NCI-H748 (cell line): Measurements from ENCODE around the gene ANTXRL.
"Not testable (repeated sequence)": the region's sequence is repeated elsewhere in the genome, so short reads cannot be mapped to it uniquely, and the experiment has no call there.

Experiments
- DNase-seq: peaks from one replicate; lab custom pipeline; 2025; ENCODE audit not compliant: unreplicated experiment; lab: John Stamatoyannopoulos, UW

Gene ANTXRL

DNA sequence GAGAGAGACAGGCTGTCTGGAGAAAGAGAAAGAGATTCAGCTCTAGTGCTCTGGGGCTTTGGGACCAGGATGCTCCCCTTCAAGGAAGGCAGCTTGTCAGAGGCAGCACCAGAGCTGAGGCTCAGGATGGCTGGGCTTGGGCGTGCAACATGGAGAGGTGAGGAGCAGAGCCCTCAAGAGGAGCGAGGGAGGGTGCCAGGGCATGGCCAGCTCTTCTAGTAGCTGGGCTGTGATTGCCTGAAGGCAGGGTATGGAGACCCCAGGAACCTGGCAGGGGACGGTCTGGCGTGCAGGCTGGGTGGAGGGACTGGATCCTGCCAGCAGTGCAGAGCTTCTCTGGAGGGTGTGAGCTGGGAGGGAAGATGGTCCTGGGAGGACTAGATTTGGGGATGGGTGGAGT is 40.2 kb downstream of the ANTXRL start:
- no peak for DNase-seq

DNA sequence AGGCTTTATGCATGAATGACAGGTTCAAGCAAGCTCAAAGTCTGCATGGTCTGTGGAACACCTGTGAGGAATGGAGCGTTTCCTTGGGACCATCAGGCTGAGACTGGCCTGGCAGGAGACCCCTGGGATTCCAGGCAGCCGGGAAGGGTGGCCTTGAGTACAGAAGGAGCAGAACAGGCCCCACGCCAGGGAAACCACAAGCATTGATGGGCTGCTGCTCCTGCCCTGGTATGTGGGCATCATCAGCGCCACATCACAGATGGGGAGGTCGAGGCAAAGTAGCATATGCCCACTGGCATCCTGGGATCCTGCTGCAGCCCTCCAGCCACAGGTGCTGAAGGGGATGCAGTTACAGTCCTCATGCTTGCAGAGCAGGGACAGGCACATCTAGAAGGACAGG is 40.9 kb downstream of the ANTXRL start:
- no peak for DNase-seq

DNA sequence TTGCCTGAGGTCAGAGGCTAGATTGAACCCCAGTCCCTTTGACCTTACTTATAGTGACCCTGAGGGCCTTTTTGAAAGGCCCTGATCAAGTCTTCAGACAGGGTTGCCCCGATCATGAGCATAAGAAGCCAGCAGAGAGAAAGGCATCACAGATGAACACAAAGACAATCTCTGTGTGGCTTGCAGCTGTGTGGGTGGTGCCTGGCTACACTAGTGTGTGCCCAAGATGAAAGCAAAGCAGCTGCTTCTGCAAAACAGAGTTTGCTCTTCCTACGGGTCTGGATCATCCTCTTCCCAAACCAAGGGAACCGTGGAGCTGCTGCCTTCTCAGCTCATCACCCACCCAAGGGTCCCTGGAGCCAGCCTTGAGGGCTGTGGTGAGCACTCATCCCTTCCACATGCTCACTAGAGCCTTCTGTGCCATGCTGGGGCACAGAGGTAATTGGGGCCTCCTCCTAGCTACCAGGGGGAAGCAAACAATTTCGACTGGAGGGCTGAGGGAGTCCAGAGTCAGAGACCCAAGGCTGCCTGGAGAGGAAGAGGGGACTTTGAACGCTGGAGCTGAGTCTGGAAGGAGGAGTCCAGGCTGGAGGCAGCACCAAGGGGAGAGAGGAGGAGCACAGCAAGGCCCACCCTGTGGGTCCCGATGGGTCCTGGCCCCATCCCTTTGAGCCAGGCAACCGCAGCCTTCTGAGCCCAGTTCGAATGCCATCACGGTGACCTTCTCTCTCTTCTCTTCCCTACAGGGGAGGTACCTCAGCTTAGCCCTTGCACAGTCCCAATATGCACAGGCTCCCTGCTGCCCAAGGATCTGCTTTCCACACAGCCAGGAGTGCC is 42.3 kb downstream of the ANTXRL start:
- DNase-seq, result no peak

DNA sequence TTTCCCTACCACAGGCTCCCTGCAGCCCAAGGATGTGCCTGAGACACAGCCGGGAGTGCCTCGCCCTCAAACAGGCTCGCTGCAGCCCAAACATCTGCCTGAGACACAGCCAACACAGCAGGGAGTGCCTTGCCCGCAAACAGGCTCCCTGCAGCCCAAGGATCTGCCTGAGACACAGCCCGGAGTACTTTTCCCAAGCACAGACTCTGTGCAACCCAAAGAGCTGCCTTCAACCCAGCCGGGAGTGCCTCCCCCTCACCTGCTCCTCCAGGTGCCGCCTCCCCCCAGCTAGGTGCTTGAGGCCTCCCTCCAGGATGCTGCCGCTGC is 42.9 kb downstream of the ANTXRL start:
- DNase-seq, result no peak

DNA sequence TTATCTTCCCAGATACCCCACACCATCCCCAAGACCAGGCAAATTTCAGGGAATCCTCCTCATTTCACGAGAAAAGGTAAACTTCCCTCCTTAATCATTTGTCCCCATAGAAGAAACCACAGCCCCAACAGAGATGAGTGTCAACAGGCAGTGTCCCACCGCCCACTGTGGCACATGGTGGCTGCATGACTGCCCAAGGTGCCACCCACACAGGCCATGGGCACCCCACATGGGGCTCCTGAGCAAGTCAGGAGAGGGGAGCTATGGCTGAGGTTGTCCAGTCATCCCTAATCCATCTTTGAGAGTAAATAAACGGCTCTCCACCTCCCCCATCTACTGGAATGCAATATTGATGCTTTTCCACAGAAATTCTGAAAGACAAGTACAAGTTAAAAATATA is 44.1 kb downstream of the ANTXRL start:
- DNase-seq, result no peak

DNA sequence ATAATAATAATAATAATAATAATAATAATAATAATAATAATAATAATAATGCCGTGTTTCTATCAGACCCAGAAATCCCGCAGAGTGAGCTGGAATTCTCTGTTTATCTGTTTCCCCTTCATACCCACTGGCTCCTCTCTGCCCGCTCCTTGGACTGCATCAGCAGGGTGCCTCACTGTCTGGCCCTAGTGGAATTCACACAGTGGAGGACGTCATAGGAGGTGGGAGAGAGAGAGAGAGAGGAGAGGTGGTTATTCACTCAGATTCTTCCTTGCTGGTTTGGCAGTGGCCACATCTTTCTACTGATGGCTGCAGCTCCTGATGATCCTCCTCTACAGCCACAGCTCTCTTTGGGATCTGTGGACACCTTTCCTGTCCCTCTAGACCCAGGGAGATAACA is 78.7 kb downstream of the ANTXRL start:
- DNase-seq, result not testable (repeated sequence)

DNA sequence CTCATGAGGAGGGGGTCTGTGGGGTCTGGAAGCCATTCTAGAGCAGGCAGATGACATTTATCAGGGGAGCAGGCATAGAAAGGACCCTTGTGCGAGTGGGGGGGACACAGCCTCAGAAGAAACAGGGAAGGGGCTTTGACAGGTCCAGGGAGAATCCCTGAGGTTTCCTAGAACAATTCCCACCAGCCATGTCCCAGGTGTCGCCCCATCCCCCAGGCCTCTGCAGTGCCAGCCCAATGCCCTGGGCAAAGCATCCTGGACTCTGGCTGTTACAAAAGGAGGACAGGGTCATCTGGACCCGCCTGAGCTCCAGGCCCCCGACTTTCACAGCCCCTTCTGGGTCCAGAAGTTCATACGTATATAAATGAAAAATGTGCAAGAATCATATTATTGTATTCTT is 80.4 kb downstream of the ANTXRL start:
- not testable (repeated sequence) for DNase-seq

DNA sequence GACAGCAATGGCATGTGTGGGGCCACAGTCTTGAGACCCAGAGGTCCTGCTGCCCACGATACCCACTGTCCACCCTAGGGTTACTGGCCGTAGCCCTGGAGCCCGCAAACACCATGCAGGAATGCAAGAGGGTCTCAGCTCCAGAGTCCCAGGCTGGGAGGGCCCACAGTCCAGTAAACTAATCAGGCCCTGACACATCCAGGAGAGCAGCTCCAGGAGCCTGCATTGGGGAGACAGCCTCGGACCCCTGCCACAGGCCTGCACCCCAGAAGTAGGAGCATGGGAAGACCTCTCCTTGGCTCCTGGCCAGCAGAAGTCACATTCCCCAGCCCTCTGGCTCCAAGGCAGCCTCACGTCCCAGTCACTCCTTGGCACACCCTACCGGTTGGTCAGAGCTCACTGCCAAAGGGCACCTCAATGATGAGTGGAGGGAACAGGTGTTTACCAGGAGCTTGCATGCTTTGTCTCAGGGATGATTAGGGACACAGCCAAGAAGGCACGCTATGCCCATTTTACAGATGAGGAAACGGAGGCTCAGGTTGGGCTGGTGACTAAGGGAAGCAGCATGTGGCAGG is 81.0 kb downstream of the ANTXRL start:
- DNase-seq, result not testable (repeated sequence)

DNA sequence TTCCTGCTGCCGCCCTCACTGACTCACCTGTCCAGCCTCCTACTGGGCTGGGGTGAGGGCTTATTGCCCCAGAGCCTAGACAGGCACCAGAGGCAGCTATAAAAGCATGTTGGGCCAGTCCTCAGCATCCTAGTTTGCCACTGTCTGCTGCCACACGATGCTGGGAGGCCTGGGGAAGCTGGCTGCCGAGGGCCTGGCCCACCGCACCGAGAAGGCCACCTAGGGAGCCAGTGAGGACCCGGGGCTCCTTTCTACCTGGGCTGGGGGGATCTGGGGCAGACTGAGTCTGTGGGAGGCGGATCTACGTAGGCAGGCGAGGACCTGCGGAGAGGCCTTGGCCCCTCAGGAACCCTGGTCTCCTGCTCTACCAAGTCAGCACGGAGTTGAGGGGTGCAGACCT is 82.2 kb downstream of the ANTXRL start:
- not testable (repeated sequence) for DNase-seq

DNA sequence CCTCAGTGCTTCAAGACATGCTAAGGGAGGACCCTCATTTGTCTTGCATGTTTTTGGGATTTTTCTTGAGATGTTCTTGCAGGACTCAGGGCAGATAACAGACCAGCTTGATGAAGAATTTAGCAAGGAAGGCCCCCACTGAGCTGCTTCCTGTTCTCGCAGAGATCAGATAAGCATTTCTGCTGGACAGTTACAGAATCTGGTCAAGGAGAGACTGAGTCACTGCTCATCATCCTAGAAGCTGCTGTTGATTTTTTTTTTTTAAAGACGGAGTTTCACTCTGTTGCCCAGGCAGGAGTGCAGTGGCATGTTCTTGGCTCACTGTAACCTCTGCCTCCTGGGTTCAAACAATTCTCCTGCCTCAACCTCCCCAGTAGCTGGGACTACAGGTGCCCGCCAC is 87.6 kb downstream of the ANTXRL start:
- not testable (repeated sequence) for DNase-seq

DNA sequence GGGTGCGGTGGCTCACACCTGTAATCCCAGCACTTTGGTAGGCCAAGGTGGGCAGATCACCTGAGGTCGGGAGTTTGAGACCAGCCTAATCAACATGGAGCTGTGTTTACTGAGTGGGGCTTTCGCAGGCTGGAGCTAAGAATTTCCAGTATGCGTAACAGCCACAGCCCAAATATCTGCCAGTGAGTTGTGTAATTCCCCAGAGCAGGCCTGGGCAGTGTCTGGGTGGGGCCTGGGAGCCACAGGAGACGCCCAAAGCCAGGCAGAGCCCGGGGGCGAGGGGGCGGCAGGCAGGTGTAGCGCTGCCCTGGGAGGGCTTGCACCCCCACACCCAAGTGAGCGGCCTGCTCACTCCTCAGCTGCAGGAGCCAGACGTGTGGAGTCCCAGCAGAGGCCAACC is 88.6 kb downstream of the ANTXRL start, which contains the start of gene ANXA8L1:
Gene ANXA8L1 (plus strand): TSS at position 371 of the 400 bp plus-strand sequence. CDS start 76 bp downstream, outside the sequence.
- DNase-seq, result not testable (repeated sequence)

DNA sequence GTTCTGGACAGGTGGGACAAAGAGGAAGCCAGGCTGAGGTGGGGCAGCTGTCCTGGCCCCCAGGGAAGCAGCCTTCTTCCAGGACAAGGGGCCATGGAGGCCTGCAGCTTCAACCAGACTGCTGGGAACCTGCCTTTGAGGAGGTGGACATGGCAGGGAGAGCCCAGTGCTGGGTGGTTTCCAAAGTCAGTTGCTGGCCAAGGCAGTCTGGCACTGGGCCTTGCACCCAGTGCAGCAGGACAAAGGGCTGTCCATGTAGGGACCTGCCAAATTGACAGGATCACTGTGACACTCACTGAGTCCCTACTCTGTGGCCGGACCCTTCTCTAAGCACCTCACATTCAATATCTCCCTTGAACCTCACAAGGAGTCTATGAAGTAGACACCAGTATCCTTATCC is 90.2 kb downstream of the ANTXRL start:
- not testable (repeated sequence) for DNase-seq

DNA sequence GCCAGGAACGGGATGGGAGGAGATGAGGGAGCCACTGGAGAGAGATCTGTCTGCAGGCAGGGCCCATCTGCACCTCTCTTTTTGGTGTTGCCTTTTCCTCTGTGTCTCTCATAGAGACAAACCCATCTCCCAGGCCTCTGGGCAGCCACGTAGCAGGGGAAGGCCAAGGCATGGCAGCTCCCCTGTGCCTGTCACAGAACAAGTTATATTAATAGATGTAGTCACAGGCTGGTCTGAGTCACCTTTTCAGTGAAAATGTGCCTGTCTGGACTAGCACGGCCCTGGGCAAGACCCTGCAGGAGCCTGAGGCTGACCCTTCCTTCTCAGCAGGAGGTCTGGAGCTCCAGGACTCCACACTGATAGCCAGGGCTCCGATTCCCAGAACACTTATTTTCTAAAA is 90.9 kb downstream of the ANTXRL start:
- not testable (repeated sequence) for DNase-seq

DNA sequence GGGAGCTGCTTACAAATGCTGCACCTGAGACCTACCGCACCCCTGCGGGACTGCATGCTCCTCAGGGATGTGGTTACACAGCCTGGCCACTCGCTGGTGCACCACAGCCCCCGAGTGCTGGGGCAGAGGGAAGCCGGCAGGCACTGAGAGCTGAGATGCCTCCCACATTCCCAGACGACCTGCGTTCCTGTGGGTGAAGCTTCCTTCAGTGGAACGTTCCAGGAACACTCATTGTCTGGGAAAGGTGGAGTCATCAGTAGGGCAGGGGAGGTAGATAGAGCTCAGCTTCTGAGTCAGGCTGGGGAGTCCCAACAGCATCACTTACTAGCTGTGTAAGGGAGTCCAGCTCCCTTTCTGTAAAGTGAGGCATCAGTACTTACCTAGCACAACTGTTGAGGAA is 91.3 kb downstream of the ANTXRL start:
- not testable (repeated sequence) for DNase-seq

DNA sequence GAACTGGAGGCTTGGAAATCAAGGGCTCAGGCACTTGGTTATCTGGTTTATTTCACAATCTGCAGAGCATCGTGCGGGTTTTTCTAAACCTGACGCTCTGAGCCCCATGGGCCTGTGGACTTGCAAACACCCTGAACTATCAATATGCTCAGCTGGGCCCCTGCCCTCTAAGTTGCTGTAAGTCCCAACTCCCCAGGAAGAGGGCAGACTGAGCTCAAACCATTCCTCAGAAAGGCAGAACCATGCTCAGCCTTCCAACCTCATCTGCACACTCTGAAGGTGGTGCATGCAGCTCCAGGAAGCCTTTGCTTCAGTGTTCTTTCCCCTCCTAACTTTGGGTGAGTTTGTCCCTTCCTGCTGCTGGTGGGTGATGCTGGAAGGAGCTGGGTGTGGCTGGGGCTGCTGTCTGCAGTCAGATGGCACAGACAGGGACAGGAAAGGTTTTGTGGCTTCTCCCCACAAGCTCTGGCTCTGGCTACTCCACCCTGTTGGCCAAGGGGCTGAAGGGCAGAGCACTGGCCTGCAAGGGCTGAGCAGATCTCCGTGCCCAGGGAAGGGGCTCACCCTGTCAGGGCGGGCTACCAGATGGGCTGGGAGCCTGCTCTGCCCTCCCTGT is 92.5 kb downstream of the ANTXRL start:
- not testable (repeated sequence) for DNase-seq
